CD4-positive, alpha-beta T cell (primary cell): ENCODE results near the gene SLC52A1. TPM values are rescaled to one million over a fixed set of nuclear protein-coding genes. Genes with fewer than 3 reads are reported as not detected.
A peak's percentile ranks its signal among the peaks of the same experiment; 100 is the strongest.

ENCODE experiments used
- ATAC-seq: fragments of 200-7000 bp; cut with Tn5 transposase; one replicate; pipeline ENCODE4 v1.10.0; 2022; ENCODE audit warnings: mild to moderate bottlenecking; ENCODE audit not compliant: poor library complexity
- CTCF ChIA-PET: fragments of 350-600 bp; sonication (Branson Sonifier 250); formaldehyde crosslinking; loops from one replicate; lab custom pipeline; 2021; ENCODE audit warnings: antibody characterized with exemption, inconsistent platforms; lab: Charles Lee
- POLR2A ChIA-PET: fragments of 350-600 bp; sonication (Branson Sonifier 250); formaldehyde crosslinking; loops from one replicate; lab custom pipeline; 2021; ENCODE audit warnings: antibody characterized with exemption, inconsistent platforms; lab: Charles Lee
- DNase-seq, 14 experiments: peaks; one replicate each; pipeline ENCODE4 v3.0.0-alpha.2; 2013 to 2020; ENCODE audit warnings: mixed read lengths in 2 of 14
- H3K27ac ChIP-seq, 2 donors: one replicate each; pipeline versions ENCODE4 v1.5.1 to v1.7.0; 2013; ENCODE audit warnings: low read length in 2 of 2, low read depth in 1 of 2, mild to moderate bottlenecking in 1 of 2
- H3K27me3 ChIP-seq, 2 experiments: 1 replicate in 1 of 2; 2 replicates in 1 of 2; pipeline versions ENCODE4 v1.6.1 to v1.7.0; 2013; ENCODE audit warnings: low read length in 2 of 2, control low read depth in 1 of 2, mild to moderate bottlenecking in 1 of 2, moderate library complexity in 1 of 2; ENCODE audit not compliant: insufficient read depth in 2 of 2, control insufficient read depth in 1 of 2
- H3K36me3 ChIP-seq: one replicate; pipeline ENCODE4 v1.6.1; 2013; ENCODE audit warnings: low read length, control low read depth; ENCODE audit not compliant: insufficient read depth
- H3K4me1 ChIP-seq: one replicate; pipeline ENCODE4 v1.6.1; 2013; ENCODE audit warnings: low read length, control low read depth; ENCODE audit not compliant: insufficient read depth
- H3K4me3 ChIP-seq: one replicate; pipeline ENCODE4 v1.5.1; 2013; ENCODE audit warnings: mild to moderate bottlenecking, low read length, moderate library complexity
- H3K9me3 ChIP-seq, 2 experiments: 1 replicate in 1 of 2; 2 replicates in 1 of 2; pipeline versions ENCODE4 v1.6.1 to v1.7.0; 2013; ENCODE audit warnings: low read length in 2 of 2, mild to moderate bottlenecking in 2 of 2, control low read depth in 1 of 2, moderate library complexity in 1 of 2; ENCODE audit not compliant: control insufficient read depth in 1 of 2, insufficient read depth in 1 of 2
- H3K27ac Mint-ChIP-seq: one replicate; pipeline ENCODE4 v1.8.0; 2020; ENCODE audit warnings: mixed read lengths
- H3K27me3 Mint-ChIP-seq: one replicate; pipeline ENCODE4 v1.8.0; 2021; ENCODE audit warnings: mixed read lengths
- H3K36me3 Mint-ChIP-seq: one replicate; pipeline ENCODE4 v1.8.0; 2021; ENCODE audit warnings: low read depth, mixed read lengths
- H3K4me1 Mint-ChIP-seq: one replicate; pipeline ENCODE4 v1.8.0; 2021; ENCODE audit warnings: low read depth, mixed read lengths
- H3K4me3 Mint-ChIP-seq: one replicate; pipeline ENCODE4 v1.8.0; 2020; ENCODE audit warnings: mild to moderate bottlenecking, mixed read lengths
- H3K9me3 Mint-ChIP-seq: one replicate; pipeline ENCODE4 v1.8.0; 2020; ENCODE audit warnings: mixed read lengths
- intact Hi-C, 2 experiments: fragments of 100-400 bp; cut with DNase I in 1 of 2; cut with micrococcal nuclease in 1 of 2; formaldehyde crosslinking; loops; one replicate each; pipeline versions ENCODE4 v1.15.1 to v1.9.0; 2023 to 2025; cut with DNase I, micrococcal nuclease
- total RNA-seq, 174 experiments: library from RNA in 2 of 174; stranded (reverse) in 2 of 174; gene quantifications; one replicate each; pipeline ENCODE4 v1.2.3 and lab custom pipeline; 2021 to 2026
- TF ChIP-seq, protein P1 (sequence below): fragments of 200-600 bp; IDR thresholded peaks from one replicate; pipeline ENCODE4 v1.8.0; 2022; ENCODE audit warnings: antibody characterized with exemption, mild to moderate bottlenecking

SLC52A1 gene
- total RNA-seq, 2 experiments from 2014 or later = 0.17 TPM; not detected in 1

DNA sequence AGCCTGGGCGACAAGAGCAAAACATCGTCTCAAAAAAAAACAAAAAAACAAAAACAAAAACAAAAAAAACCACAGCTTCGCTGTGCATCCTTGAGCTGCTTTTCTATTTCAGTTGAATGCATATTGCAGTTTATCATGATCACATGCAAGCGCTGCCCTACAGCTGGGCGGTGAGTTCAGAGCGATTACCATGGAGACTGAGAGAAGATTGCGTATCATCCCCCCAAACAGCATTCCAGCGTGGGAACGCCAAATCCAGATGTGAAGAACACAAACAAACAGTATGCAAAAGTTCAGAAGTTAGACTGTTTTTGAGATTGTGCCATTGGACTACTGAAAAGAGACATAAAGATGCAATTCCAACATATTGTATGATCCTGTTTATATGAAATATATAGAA is 15.1 kb upstream of the SLC52A1 start:
- peaks cover 15% of the 10 kb centered on the region for H3K36me3 Mint-ChIP-seq
- Histone ChIP-seq H3K9me3 (no peaks in the 10 kb centered on the region), H3K36me3 (peaks cover 3% of the 10 kb centered on the region), H3K27ac (no peak overlapping the region), H3K4me3 (no peak overlapping the region), H3K27me3 (no peaks in the 10 kb centered on the region), H3K4me1 (peaks cover 52% of the 10 kb centered on the region)
- intact Hi-C loops = no loop called here
- H3K4me1 Mint-ChIP-seq = peaks cover 39% of the 10 kb centered on the region
- ATAC-seq (no peak), DNase-seq (no peak)
- H3K27me3 Mint-ChIP-seq = no peaks in the 10 kb centered on the region
- CTCF ChIA-PET = interaction anchor here (0.6 to 2.9 kb wide), 3 partner anchors 12 to 1204 kb away, joined by 4 to 10 read pairs (median 5); partner anchors contain the start of gene NCBP3
- H3K4me3 Mint-ChIP-seq = no peak overlapping the region
- POLR2A ChIA-PET = interaction anchor here (0.8 to 2.4 kb wide), 5 partner anchors 8 to 53 kb away, joined by 4 to 37 read pairs (median 8); partner anchors contain the start of genes INCA1 and KIF1C
- H3K9me3 Mint-ChIP-seq = no peaks in the 10 kb centered on the region
- H3K27ac Mint-ChIP-seq = peak overlapping the region; percentile 98
- TF ChIP-seq, protein P1, sequence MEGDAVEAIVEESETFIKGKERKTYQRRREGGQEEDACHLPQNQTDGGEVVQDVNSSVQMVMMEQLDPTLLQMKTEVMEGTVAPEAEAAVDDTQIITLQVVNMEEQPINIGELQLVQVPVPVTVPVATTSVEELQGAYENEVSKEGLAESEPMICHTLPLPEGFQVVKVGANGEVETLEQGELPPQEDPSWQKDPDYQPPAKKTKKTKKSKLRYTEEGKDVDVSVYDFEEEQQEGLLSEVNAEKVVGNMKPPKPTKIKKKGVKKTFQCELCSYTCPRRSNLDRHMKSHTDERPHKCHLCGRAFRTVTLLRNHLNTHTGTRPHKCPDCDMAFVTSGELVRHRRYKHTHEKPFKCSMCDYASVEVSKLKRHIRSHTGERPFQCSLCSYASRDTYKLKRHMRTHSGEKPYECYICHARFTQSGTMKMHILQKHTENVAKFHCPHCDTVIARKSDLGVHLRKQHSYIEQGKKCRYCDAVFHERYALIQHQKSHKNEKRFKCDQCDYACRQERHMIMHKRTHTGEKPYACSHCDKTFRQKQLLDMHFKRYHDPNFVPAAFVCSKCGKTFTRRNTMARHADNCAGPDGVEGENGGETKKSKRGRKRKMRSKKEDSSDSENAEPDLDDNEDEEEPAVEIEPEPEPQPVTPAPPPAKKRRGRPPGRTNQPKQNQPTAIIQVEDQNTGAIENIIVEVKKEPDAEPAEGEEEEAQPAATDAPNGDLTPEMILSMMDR = no peak

DNA sequence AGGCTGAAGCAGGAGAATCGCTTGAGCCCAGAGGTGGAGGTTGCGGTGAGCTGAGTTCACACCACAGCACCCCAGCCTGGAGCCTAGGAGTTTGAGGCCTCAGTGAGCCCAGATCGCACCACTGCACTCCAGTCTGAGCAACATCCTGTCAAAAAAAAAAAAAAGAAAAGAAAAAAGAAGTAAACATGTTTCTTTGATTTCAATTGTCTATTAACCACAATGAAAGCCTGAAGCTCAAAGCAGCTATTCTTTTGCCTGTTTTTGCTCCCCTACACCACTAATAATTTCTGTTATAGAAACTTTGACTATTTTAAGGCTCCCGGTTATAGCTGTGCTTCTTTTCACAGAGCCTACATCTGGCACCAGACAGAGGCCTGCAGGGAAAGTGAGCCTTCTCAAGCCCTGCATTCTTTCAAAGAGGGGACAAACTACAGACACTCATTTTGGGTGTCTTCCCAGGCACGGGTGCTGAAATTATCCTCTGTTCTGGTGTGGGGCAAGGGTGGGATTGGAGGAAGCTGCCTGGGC is 14.2 kb upstream of the SLC52A1 start:
- TF ChIP-seq, protein P1 = no peak
- ATAC-seq (peak; percentile 97), DNase-seq (peak; percentile 56 to 94 (median 75))
- Mint-ChIP-seq H3K36me3 (peaks cover 12% of the 10 kb centered on the region), H3K27me3 (no peaks in the 10 kb centered on the region), H3K9me3 (no peaks in the 10 kb centered on the region), H3K27ac (peak overlapping the region; percentile 98), H3K4me1 (peaks cover 47% of the 10 kb centered on the region), H3K4me3 (peak overlapping the region; percentile 70)
- ChIA-PET CTCF (interaction anchor here (0.6 to 2.9 kb wide), 3 partner anchors 18 to 784 kb away, joined by 3 to 10 read pairs (median 3); partner anchors contain the start of gene ARRB2), POLR2A (interaction anchor here (0.6 to 2.4 kb wide), 16 partner anchors 9 to 393 kb away, joined by 3 to 37 read pairs (median 4); partner anchors contain the start of genes INCA1, KIF1C, RNF167 and SLC25A11)
- Histone ChIP-seq H3K9me3 (no peaks in the 10 kb centered on the region), H3K36me3 (peaks cover 3% of the 10 kb centered on the region), H3K27ac (peak overlapping the region; percentile 35 to 61), H3K4me1 (peaks cover 61% of the 10 kb centered on the region), H3K27me3 (no peaks in the 10 kb centered on the region), H3K4me3 (no peak overlapping the region)
- intact Hi-C loops = loop anchor here in 1 of 2 experiments (1.0 to 5.0 kb wide), 3 partner anchors 13 to 102 kb away; partner anchors contain the start of gene PFN1

DNA sequence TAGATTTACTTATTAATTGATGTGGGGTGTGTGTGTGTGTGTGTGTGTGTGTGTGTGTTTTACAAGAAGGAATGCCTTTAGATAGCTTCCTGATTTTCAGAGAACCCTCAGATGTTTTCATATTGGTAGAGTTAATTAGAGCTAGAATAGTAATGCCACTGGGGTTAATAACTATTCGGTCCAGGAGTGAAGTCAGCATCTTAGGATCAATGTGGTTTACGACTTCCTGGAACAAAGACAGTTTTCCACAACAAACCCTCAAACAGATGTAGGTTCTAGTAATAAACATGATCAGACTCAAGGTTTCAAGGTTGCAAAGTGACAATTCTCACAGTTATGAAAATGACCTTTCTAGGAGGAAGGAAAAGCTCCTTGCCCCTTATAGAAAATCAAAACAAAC is 12.2 kb upstream of the SLC52A1 start:
- Mint-ChIP-seq H3K9me3 (no peaks in the 10 kb centered on the region), H3K27ac (peak overlapping the region; percentile 98), H3K4me3 (peak overlapping the region; percentile 21), H3K27me3 (no peaks in the 10 kb centered on the region), H3K36me3 (peaks cover 12% of the 10 kb centered on the region), H3K4me1 (peaks cover 63% of the 10 kb centered on the region)
- intact Hi-C loops = loop anchor here in 1 of 2 experiments (5.0 kb wide), 1 partner anchor 100 kb away; the partner anchor contains the start of gene PFN1
- POLR2A ChIA-PET = interaction anchor here (0.8 to 2.9 kb wide), 2 partner anchors 16 to 50 kb away, joined by 5 to 13 read pairs; partner anchors contain the start of genes INCA1 and KIF1C
- CTCF ChIA-PET = interaction anchor here (0.6 kb wide), 1 partner anchor 15 kb away, joined by 3 read pairs; no protein-coding TSS in a partner anchor
- no peak overlapping the region for H3K4me3 ChIP-seq
- no peaks in the 10 kb centered on the region for H3K27me3 ChIP-seq
- H3K9me3 ChIP-seq = no peaks in the 10 kb centered on the region
- no peaks in the 10 kb centered on the region for H3K36me3 ChIP-seq
- H3K4me1 ChIP-seq = peaks cover 80% of the 10 kb centered on the region
- ATAC-seq (no peak), DNase-seq (peak in 1 of 14 experiments; percentile 26)
- TF ChIP-seq, protein P1 = no peak
- H3K27ac ChIP-seq = no peak overlapping the region
